Measurements from ENCODE around the gene UBE2F.

Gene UBE2F

GRCh38 chr2:237932731-237933131 lies 34.1 kb upstream of the UBE2F start:
- TF ChIP-seq, protein P1, sequence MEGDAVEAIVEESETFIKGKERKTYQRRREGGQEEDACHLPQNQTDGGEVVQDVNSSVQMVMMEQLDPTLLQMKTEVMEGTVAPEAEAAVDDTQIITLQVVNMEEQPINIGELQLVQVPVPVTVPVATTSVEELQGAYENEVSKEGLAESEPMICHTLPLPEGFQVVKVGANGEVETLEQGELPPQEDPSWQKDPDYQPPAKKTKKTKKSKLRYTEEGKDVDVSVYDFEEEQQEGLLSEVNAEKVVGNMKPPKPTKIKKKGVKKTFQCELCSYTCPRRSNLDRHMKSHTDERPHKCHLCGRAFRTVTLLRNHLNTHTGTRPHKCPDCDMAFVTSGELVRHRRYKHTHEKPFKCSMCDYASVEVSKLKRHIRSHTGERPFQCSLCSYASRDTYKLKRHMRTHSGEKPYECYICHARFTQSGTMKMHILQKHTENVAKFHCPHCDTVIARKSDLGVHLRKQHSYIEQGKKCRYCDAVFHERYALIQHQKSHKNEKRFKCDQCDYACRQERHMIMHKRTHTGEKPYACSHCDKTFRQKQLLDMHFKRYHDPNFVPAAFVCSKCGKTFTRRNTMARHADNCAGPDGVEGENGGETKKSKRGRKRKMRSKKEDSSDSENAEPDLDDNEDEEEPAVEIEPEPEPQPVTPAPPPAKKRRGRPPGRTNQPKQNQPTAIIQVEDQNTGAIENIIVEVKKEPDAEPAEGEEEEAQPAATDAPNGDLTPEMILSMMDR (IDR thresholded peaks at IDR 0.05; ENCODE audit: extremely low read depth, insufficient read depth, missing control alignments) = no peak
- no peak for DNase-seq (ENCODE audit: low spot score)
- in situ Hi-C loops (cut with MboI; ENCODE audit: low pct_unique_long_range_greater_than_20kb, low sequenced_read_pairs, unreplicated experiment) = no loop called here

GRCh38 chr2:237934186-237934585 lies 32.6 kb upstream of the UBE2F start:
- in situ Hi-C loops (cut with MboI; ENCODE audit: low pct_unique_long_range_greater_than_20kb, low sequenced_read_pairs, unreplicated experiment) = no loop called here
- DNase-seq (ENCODE audit: low spot score) = no peak
- TF ChIP-seq, protein P1 (IDR thresholded peaks at IDR 0.05; ENCODE audit: extremely low read depth, insufficient read depth, missing control alignments) = no peak

- no peak for DNase-seq (ENCODE audit: low spot score)
- TF ChIP-seq, protein P1 (IDR thresholded peaks at IDR 0.05; ENCODE audit: extremely low read depth, insufficient read depth, missing control alignments) = no peak
- in situ Hi-C loops (cut with MboI; ENCODE audit: low pct_unique_long_range_greater_than_20kb, low sequenced_read_pairs, unreplicated experiment) = no loop called here
Observed at GRCh38 chr2:237935740-237936452, 30.9 kb upstream of the UBE2F start.

GRCh38 chr2:237939251-237939650 lies 27.6 kb upstream of the UBE2F start:
- TF ChIP-seq, protein P1 (IDR thresholded peaks at IDR 0.05; ENCODE audit: extremely low read depth, insufficient read depth, missing control alignments) = no peak
- no peak for DNase-seq (ENCODE audit: low spot score)
- in situ Hi-C loops (cut with MboI; ENCODE audit: low pct_unique_long_range_greater_than_20kb, low sequenced_read_pairs, unreplicated experiment) = no loop called here

- TF ChIP-seq, protein P1 (IDR thresholded peaks at IDR 0.05; ENCODE audit: extremely low read depth, insufficient read depth, missing control alignments) = no peak
- no peak for DNase-seq (ENCODE audit: low spot score)
- in situ Hi-C loops (cut with MboI; ENCODE audit: low pct_unique_long_range_greater_than_20kb, low sequenced_read_pairs, unreplicated experiment) = no loop called here
Observed at GRCh38 chr2:237940828-237941227, 26.0 kb upstream of the UBE2F start.

DNA sequence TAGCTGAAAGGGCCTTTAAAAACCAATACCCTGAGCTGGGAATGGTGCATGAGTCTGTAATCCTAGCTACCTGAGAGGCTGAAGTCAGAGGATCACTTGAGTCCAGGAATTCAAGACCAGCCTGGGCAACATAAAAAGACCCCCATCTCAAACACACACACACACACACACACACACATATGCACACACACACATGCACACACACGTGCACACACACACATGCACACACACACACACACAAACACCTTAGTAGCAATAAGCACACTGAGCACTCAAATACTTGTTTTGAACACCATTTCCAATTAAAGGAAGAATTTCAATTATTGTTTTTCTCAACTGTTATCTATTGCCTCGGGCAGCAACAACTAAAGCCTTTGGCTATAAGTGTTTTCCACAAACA lies 25.6 kb upstream of the UBE2F start:
- TF ChIP-seq, protein P1 (IDR thresholded peaks at IDR 0.05; ENCODE audit: extremely low read depth, insufficient read depth, missing control alignments) = no peak
- no peak for DNase-seq (ENCODE audit: low spot score)
- in situ Hi-C loops (cut with MboI; ENCODE audit: low pct_unique_long_range_greater_than_20kb, low sequenced_read_pairs, unreplicated experiment) = no loop called here

Measured in GM13977 (cell line).